PC-9 (cell line): ENCODE data around the gene SRL.

ENCODE experiments used
- CTCF ChIP-seq: fragments of 200-600 bp; sonication (generic); conservative IDR thresholded peaks from 2 replicates; pipeline ENCODE4 v1.6.1; 2017; ENCODE audit warnings: mixed run types, antibody characterized with exemption, mild to moderate bottlenecking, moderate library complexity
- EZH2 ChIP-seq: fragments of 200-600 bp; sonication (generic); IDR thresholded peaks from 2 replicates; pipeline ENCODE4 v1.8.0; 2017; ENCODE audit warnings: antibody characterized with exemption, low read depth

GRCh38 chr16:4141604-4142003 is 100.3 kb downstream of the SRL start:
- no peak for TF ChIP-seq CTCF
- no peak for TF ChIP-seq EZH2
